HCT116 (cell line): ENCODE measurements around the gene UQCR11. TPM values are rescaled to one million over a fixed set of nuclear protein-coding genes. Genes with fewer than 3 reads are reported as not detected.

Source experiments
- ATAC-seq: fragments of 200-7000 bp; cut with Tn5 transposase; 2 replicates; pipeline ENCODE4 v1.9.1; 2020; ENCODE audit warnings: mild to moderate bottlenecking, moderate library complexity
- BruUV-seq: library from RNA; stranded (reverse); fragments of 400-500 nt; replicated peaks from 2 replicates; lab custom pipeline; 2021; lab: Mats Ljungman, UMichigan
- CTCF ChIA-PET: fragments of 300-600 bp; sonication (Branson Sonifier 250); formaldehyde crosslinking; loops from one replicate; lab custom pipeline; 2021; ENCODE audit warnings: antibody characterized with exemption; lab: Charles Lee
- POLR2A ChIA-PET: fragments of 300-600, 350-600 bp; sonication (Branson Sonifier 250); formaldehyde crosslinking; loops from one replicate; lab custom pipeline; 2021; ENCODE audit warnings: antibody characterized with exemption; lab: Charles Lee
- RAD21 ChIA-PET, 2 experiments: fragments of 300-600 bp; sonication (Branson Sonifier 250); formaldehyde crosslinking; loops; one replicate each; lab custom pipeline; 2023; ENCODE audit warnings: low total read pairs in 2 of 2; ENCODE audit not compliant: uncharacterized antibody in 2 of 2, unreplicated experiment in 2 of 2, low non-redundant PET in 1 of 2; lab: Charles Lee
- DNase-seq: peaks from one replicate; pipeline ENCODE4 v3.0.0-alpha.2; 2010; ENCODE audit warnings: low read depth, low spot score
- H2AFZ ChIP-seq: fragments of 200-600 bp; shearing (Covaris generic), sonication (generic); 2 replicates; pipeline ENCODE4 v1.6.1; 2017; ENCODE audit warnings: low read depth, mixed run types, mixed read lengths, antibody characterized with exemption, low read length; ENCODE audit not compliant: poor library complexity, severe bottlenecking
- H3K27ac ChIP-seq: 2 replicates; pipeline ENCODE4 v1.5.1; 2012; ENCODE audit warnings: low read depth, low read length
- H3K27me3 ChIP-seq: fragments of 200-600 bp; sonication (generic); 2 replicates; pipeline ENCODE4 v1.6.1; 2016; ENCODE audit warnings: mixed run types, low read length, mixed read lengths; ENCODE audit not compliant: insufficient read depth
- H3K36me3 ChIP-seq, 2 experiments: fragments of 200-500 bp in 1 of 2; fragments of 200-600 bp in 1 of 2; sonication (Bioruptor generic) in 1 of 2; sonication (generic) in 1 of 2; 2 replicates each; pipeline versions ENCODE4 v1.5.1 to v1.6.1; 2014 to 2016; ENCODE audit warnings: low read length in 2 of 2, inconsistent platforms in 1 of 2, mixed read lengths in 1 of 2, mixed run types in 1 of 2; ENCODE audit not compliant: insufficient read depth in 2 of 2, control insufficient read depth in 1 of 2
- H3K4me1 ChIP-seq, 2 experiments: fragments of 200-600 bp in 1 of 2; sonication (generic) in 1 of 2; 2 replicates each; pipeline versions ENCODE4 v1.5.1 to v1.6.1; 2012 to 2017; ENCODE audit warnings: low read length in 2 of 2, inconsistent platforms in 1 of 2, mild to moderate bottlenecking in 1 of 2, mixed read lengths in 1 of 2, mixed run types in 1 of 2, moderate library complexity in 1 of 2; ENCODE audit not compliant: insufficient read depth in 2 of 2, control insufficient read depth in 1 of 2
- H3K4me2 ChIP-seq: fragments of 200-600 bp; sonication (generic); 2 replicates; pipeline ENCODE4 v1.6.1; 2017; ENCODE audit warnings: mixed run types, low read length, mixed read lengths
- H3K4me3 ChIP-seq, 2 experiments: fragments of 200-600 bp in 1 of 2; sonication (generic) in 1 of 2; replicated peaks in 1 of 2; 2 replicates each; pipeline ENCODE4 v1.5.1; 2011 to 2016; ENCODE audit warnings: low read length in 2 of 2, control low read depth in 1 of 2, low read depth in 1 of 2, mild to moderate bottlenecking in 1 of 2, mixed read lengths in 1 of 2, mixed run types in 1 of 2
- H3K79me2 ChIP-seq: fragments of 200-600 bp; sonication (generic); 2 replicates; pipeline ENCODE4 v1.6.1; 2017; ENCODE audit warnings: mild to moderate bottlenecking, mixed run types, low read length, moderate library complexity, mixed read lengths; ENCODE audit not compliant: insufficient read depth
- H3K9ac ChIP-seq: fragments of 200-600 bp; sonication (generic); 2 replicates; pipeline ENCODE4 v1.6.1; 2016; ENCODE audit warnings: low read length, mixed read lengths
- H3K9me2 ChIP-seq: fragments of 200-600 bp; sonication (generic), shearing (Covaris generic); 2 replicates; pipeline ENCODE4 v1.6.1; 2017; ENCODE audit warnings: mixed run types, mild to moderate bottlenecking, moderate library complexity; ENCODE audit not compliant: insufficient read depth
- H3K9me3 ChIP-seq, 2 experiments: fragments of 200-500 bp in 1 of 2; fragments of 200-600 bp in 1 of 2; sonication (Bioruptor generic) in 1 of 2; sonication (generic) in 1 of 2; 2 replicates each; pipeline ENCODE4 v1.6.1; 2014 to 2017; ENCODE audit warnings: low read length in 2 of 2, mixed read lengths in 2 of 2, inconsistent platforms in 1 of 2, low read depth in 1 of 2, mild to moderate bottlenecking in 1 of 2, mixed run types in 1 of 2, moderate library complexity in 1 of 2; ENCODE audit not compliant: control insufficient read depth in 1 of 2, insufficient read depth in 1 of 2
- H4K20me1 ChIP-seq: fragments of 200-600 bp; sonication (generic), shearing (Covaris generic); 2 replicates; pipeline ENCODE4 v1.6.1; 2017; ENCODE audit warnings: mixed run types, mild to moderate bottlenecking, moderate library complexity; ENCODE audit not compliant: insufficient read depth
- CEBPB ChIP-seq: IDR thresholded peaks from 2 replicates; pipeline ENCODE4 v1.6.1; 2012; ENCODE audit warnings: low read depth
- EZH2 ChIP-seq: fragments of 200-600 bp; sonication (generic); IDR thresholded peaks from 2 replicates; pipeline ENCODE4 v1.6.1; 2017; ENCODE audit warnings: antibody characterized with exemption, mixed run types
- JUND ChIP-seq: IDR thresholded peaks from 2 replicates; pipeline ENCODE4 v1.6.1; 2012
- REST ChIP-seq: IDR thresholded peaks from 2 replicates; pipeline ENCODE4 v1.6.1; 2012; ENCODE audit warnings: low read depth
- TCF7L2 ChIP-seq: IDR thresholded peaks from 2 replicates; pipeline ENCODE4 v1.7.0; 2011; ENCODE audit warnings: borderline replicate concordance, inconsistent platforms; ENCODE audit not compliant: insufficient read depth, insufficient read length; ENCODE audit errors: extremely low read depth
- intact Hi-C: fragments of 100-400 bp; cut with micrococcal nuclease; formaldehyde crosslinking; loops from 2 replicates; pipeline ENCODE4 v1.10.0; 2022
- total RNA-seq: library from RNA; stranded (reverse); gene quantifications from one replicate; pipeline ENCODE4 v1.2.1, GENCODE V29; 2021; ENCODE audit not compliant: unreplicated experiment
- TF ChIP-seq, protein P1 (sequence below), 3 experiments: fragments of 200-600 bp in 1 of 3; sonication (generic) in 1 of 3; IDR thresholded peaks in 2 of 3; conservative IDR thresholded peaks in 1 of 3; 2 replicates each; pipeline ENCODE4 v1.5.1; 2012 to 2017; ENCODE audit warnings: low read depth in 2 of 3, low read length in 2 of 3, antibody characterized with exemption in 1 of 3, borderline replicate concordance in 1 of 3, control low read depth in 1 of 3, mild to moderate bottlenecking in 1 of 3, mixed read lengths in 1 of 3, mixed run types in 1 of 3, moderate library complexity in 1 of 3; ENCODE audit not compliant: insufficient read depth in 1 of 3

Gene UQCR11
- total RNA-seq, 1 experiment from 2014 or later, result 303 TPM

DNA sequence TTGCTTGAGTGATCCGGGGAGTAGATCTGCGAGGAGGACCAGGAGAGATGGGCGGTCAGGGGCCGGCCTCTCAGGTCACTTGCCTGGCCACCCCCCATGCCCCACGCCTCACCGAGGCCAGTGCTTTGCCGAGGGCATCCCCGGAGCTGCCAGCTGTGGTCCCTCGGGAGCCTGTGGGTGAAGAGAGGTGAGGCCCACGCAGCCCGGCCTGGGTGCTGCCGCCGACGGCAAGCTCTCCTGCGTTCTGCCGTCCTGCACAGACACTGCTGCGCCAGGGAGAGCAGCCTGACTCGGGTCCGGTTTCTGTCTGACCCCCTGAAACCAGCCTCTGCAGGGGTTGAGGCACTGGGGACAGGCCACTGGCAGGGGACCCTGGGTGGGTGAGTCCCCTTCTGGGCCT is 15.8 kb upstream of the UQCR11 start:
- no peak overlapping the region for H3K4me3 ChIP-seq
- peaks cover 18% of the 10 kb centered on the region; the same call in 1 of the 2 replicates for H3K79me2 ChIP-seq
- H3K9me3 ChIP-seq, result no peaks in the 10 kb centered on the region
- ChIA-PET CTCF (no interaction called here), RAD21 (no interaction called here), POLR2A (no interaction called here)
- no TSS peak for BruUV-seq
- intact Hi-C loops, result no loop called here
- H3K27me3 ChIP-seq, result no peaks in the 10 kb centered on the region
- H4K20me1 ChIP-seq, result no peaks in the 10 kb centered on the region
- no peak overlapping the region for H2AFZ ChIP-seq
- TF ChIP-seq EZH2 (no peak), CEBPB (no peak), TCF7L2 (no peak), JUND (no peak), REST (no peak)
- TF ChIP-seq, protein P1, sequence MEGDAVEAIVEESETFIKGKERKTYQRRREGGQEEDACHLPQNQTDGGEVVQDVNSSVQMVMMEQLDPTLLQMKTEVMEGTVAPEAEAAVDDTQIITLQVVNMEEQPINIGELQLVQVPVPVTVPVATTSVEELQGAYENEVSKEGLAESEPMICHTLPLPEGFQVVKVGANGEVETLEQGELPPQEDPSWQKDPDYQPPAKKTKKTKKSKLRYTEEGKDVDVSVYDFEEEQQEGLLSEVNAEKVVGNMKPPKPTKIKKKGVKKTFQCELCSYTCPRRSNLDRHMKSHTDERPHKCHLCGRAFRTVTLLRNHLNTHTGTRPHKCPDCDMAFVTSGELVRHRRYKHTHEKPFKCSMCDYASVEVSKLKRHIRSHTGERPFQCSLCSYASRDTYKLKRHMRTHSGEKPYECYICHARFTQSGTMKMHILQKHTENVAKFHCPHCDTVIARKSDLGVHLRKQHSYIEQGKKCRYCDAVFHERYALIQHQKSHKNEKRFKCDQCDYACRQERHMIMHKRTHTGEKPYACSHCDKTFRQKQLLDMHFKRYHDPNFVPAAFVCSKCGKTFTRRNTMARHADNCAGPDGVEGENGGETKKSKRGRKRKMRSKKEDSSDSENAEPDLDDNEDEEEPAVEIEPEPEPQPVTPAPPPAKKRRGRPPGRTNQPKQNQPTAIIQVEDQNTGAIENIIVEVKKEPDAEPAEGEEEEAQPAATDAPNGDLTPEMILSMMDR (IDR thresholded peaks at IDR 0.05 in 2 of 3, conservative IDR thresholded peaks at IDR 0.05 in 1 of 3; ENCODE audit: borderline replicate concordance in 1 of 3, insufficient read depth in 1 of 3, low read depth in 2 of 3, low read length in 2 of 3), result no peak
- no peak overlapping the region for H3K27ac ChIP-seq
- peaks cover 0 to 5% of the 10 kb centered on the region in 2 experiments; a peak in 1 of 4 replicates for H3K4me1 ChIP-seq
- H3K9ac ChIP-seq, result no peak overlapping the region
- H3K36me3 ChIP-seq, result peaks cover 21 to 52% of the 10 kb centered on the region in 2 experiments; a peak in 3 of 4 replicates
- H3K9me2 ChIP-seq, result no peaks in the 10 kb centered on the region
- H3K4me2 ChIP-seq, result no peak overlapping the region
- no peak for ATAC-seq
- DNase-seq, result no peak
